ENCODE results near the gene NABP1.
A peak's percentile ranks its signal among the peaks of the same experiment; 100 is the strongest.

The NABP1 gene

GRCh38 chr2:191649519-191649918 lies 28.4 kb upstream of the NABP1 start:
- no peak for DNase-seq (ENCODE audit: low spot score)

GRCh38 chr2:191650896-191651773 lies 26.8 kb upstream of the NABP1 start:
- no peak for DNase-seq (ENCODE audit: low spot score)

- no peak for DNase-seq (ENCODE audit: low spot score)
Measured at GRCh38 chr2:191653667-191654391, 24.1 kb upstream of the NABP1 start.

GRCh38 chr2:191656391-191656790 lies 21.5 kb upstream of the NABP1 start:
- no peak for DNase-seq (ENCODE audit: low spot score)

GRCh38 chr2:191656792-191657191 lies 21.1 kb upstream of the NABP1 start:
- no peak for DNase-seq (ENCODE audit: low spot score)

- DNase-seq (ENCODE audit: low spot score) = no peak
Measured at GRCh38 chr2:191657977-191658376, 20.0 kb upstream of the NABP1 start.

GRCh38 chr2:191659198-191659597 lies 18.7 kb upstream of the NABP1 start:
- DNase-seq (ENCODE audit: low spot score) = no peak

- DNase-seq (ENCODE audit: low spot score) = no peak
Measured at GRCh38 chr2:191660575-191660974, 17.4 kb upstream of the NABP1 start.

- DNase-seq (ENCODE audit: low spot score) = no peak
Measured at GRCh38 chr2:191661097-191661924, 16.6 kb upstream of the NABP1 start.

GRCh38 chr2:191664823-191665677 lies 12.9 kb upstream of the NABP1 start:
- DNase-seq (ENCODE audit: low spot score) = no peak

GRCh38 chr2:191666226-191666625 lies 11.7 kb upstream of the NABP1 start:
- no peak for DNase-seq (ENCODE audit: low spot score)

GRCh38 chr2:191666732-191667131 lies 11.2 kb upstream of the NABP1 start:
- DNase-seq (ENCODE audit: low spot score) = no peak

GRCh38 chr2:191670076-191670475 lies 7.9 kb upstream of the NABP1 start:
- no peak for DNase-seq (ENCODE audit: low spot score)

- DNase-seq (ENCODE audit: low spot score) = no peak
Measured at GRCh38 chr2:191670787-191671186, 7.1 kb upstream of the NABP1 start.

- DNase-seq (ENCODE audit: low spot score) = no peak
Measured at GRCh38 chr2:191675807-191676721, 1.9 kb upstream of the NABP1 start.

GRCh38 chr2:191676790-191677645 lies 918 bp upstream of the NABP1 start:
- no peak for DNase-seq (ENCODE audit: low spot score)

- peak; percentile 23 for DNase-seq (ENCODE audit: low spot score)
Measured at GRCh38 chr2:191678437-191679100, 633 bp downstream of the NABP1 start.

GRCh38 chr2:191679818-191680600 lies 2.1 kb downstream of the NABP1 start:
- DNase-seq (ENCODE audit: low spot score) = peak; percentile 18

Data from hematopoietic multipotent progenitor cell treated with erythropoietin and hydrocortisone succinate and interleukin-3 and kit ligand, for 15 days (in vitro differentiated cells).